ENCODE results near the gene CHD3.
A peak's percentile ranks its signal among the peaks of the same experiment; 100 is the strongest.

- TF ChIP-seq, protein P1, sequence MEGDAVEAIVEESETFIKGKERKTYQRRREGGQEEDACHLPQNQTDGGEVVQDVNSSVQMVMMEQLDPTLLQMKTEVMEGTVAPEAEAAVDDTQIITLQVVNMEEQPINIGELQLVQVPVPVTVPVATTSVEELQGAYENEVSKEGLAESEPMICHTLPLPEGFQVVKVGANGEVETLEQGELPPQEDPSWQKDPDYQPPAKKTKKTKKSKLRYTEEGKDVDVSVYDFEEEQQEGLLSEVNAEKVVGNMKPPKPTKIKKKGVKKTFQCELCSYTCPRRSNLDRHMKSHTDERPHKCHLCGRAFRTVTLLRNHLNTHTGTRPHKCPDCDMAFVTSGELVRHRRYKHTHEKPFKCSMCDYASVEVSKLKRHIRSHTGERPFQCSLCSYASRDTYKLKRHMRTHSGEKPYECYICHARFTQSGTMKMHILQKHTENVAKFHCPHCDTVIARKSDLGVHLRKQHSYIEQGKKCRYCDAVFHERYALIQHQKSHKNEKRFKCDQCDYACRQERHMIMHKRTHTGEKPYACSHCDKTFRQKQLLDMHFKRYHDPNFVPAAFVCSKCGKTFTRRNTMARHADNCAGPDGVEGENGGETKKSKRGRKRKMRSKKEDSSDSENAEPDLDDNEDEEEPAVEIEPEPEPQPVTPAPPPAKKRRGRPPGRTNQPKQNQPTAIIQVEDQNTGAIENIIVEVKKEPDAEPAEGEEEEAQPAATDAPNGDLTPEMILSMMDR (conservative IDR thresholded peaks at IDR 0.05; ENCODE audit: low read depth in 2 of 2) = 0 out of 4 replicates have a peak, but pooled peaks of 1 of the 2 experiments have one; percentile 10
- TF ChIP-seq EZH2 (IDR thresholded peaks at IDR 0.05; ENCODE audit: low read depth, unreplicated experiment) (peak; percentile 6), EZH2phosphoT487 (IDR thresholded peaks at IDR 0.05; ENCODE audit: unreplicated experiment) (no peak), JUNB (IDR thresholded peaks at IDR 0.05; ENCODE audit: unreplicated experiment) (no peak), REST (IDR thresholded peaks at IDR 0.05; ENCODE audit: unreplicated experiment) (no peak), POLR2AphosphoS5 (IDR thresholded peaks at IDR 0.05; ENCODE audit: low read depth) (no peak; the same call in none of the 2 replicates), ETS1 (IDR thresholded peaks at IDR 0.05) (no peak), CREB1 (CRISPR knock-in tag; IDR thresholded peaks at IDR 0.05; ENCODE audit: low read depth) (peak; percentile 60), ZNF114 (CRISPR knock-in tag; IDR thresholded peaks at IDR 0.05) (no peak), STAT1 (IDR thresholded peaks at IDR 0.05; ENCODE audit: unreplicated experiment) (no peak)
Measured at GRCh38 chr17:7922845-7923628, 34.4 kb downstream of the CHD3 start.

Measured in GM23338 (cell line).